HepG2 (cell line): Measurements from ENCODE around the gene TEX55. TPM values are rescaled to one million over a fixed set of nuclear protein-coding genes. Genes with fewer than 3 reads are reported as not detected.

ENCODE experiments used
- ATAC-seq: fragments of 200-7000 bp; cut with Tn5 transposase; 3 replicates; pipeline ENCODE4 v1.9.1; 2020; ENCODE audit warnings: mild to moderate bottlenecking, moderate library complexity
- BruUV-seq: library from RNA; stranded (reverse); fragments of 400-500 nt; replicated peaks from 2 replicates; lab custom pipeline; 2021; lab: Mats Ljungman, UMichigan
- CTCF ChIA-PET: fragments of 300-600 bp; formaldehyde crosslinking; extraction: SDS; loops from one replicate; lab custom pipeline; 2021; ENCODE audit warnings: low total read pairs, inconsistent platforms, low intra/inter-chr PET ratio; lab: Yijun Ruan, JAX
- POLR2A ChIA-PET: fragments of 350-600 bp; sonication (Branson Sonifier 250); formaldehyde crosslinking; loops from one replicate; lab custom pipeline; 2020; ENCODE audit warnings: antibody characterized with exemption, inconsistent platforms; lab: Yijun Ruan, JAX
- DNase-seq: peaks from one replicate; pipeline ENCODE4 v3.0.0-alpha.2; 2015; ENCODE audit warnings: low spot score
- FAIRE-seq: peaks from 3 replicates; lab custom pipeline; 2011; peaks lifted over from hg19 to GRCh38; lab: Jason Lieb, UNC
- H2AFZ ChIP-seq: one replicate; pipeline ENCODE4 v1.6.1; 2011; ENCODE audit warnings: low read length, inconsistent platforms
- H3K27ac ChIP-seq: fragments of 300-600 bp; 3 replicates; pipeline ENCODE4 v1.8.0; 2011; ENCODE audit warnings: mixed run types, mild to moderate bottlenecking, mixed read lengths, low read length, inconsistent platforms; ENCODE audit not compliant: insufficient read depth; ENCODE audit errors: extremely low read length
- H3K27me3 ChIP-seq, 2 experiments: fragments of 200-600 bp in 1 of 2; 2 replicates in 1 of 2; 3 replicates in 1 of 2; pipeline versions ENCODE4 v1.6.0 to v1.8.0; 2011; ENCODE audit warnings: low read length in 2 of 2, mild to moderate bottlenecking in 2 of 2, moderate library complexity in 2 of 2, inconsistent platforms in 1 of 2; ENCODE audit not compliant: insufficient read depth in 2 of 2, control insufficient read depth in 1 of 2
- H3K36me3 ChIP-seq, 2 experiments: fragments of 200-600 bp in 1 of 2; replicated peaks in 1 of 2; 2 replicates in 1 of 2; 3 replicates in 1 of 2; pipeline versions ENCODE4 v1.5.1 to v1.8.0; 2011; ENCODE audit warnings: low read length in 2 of 2, inconsistent platforms in 1 of 2; ENCODE audit not compliant: insufficient read depth in 2 of 2, control insufficient read depth in 1 of 2
- H3K4me1 ChIP-seq: 2 replicates; pipeline ENCODE4 v1.5.1; 2012; ENCODE audit warnings: low read length, inconsistent platforms; ENCODE audit not compliant: insufficient read depth
- H3K4me2 ChIP-seq: 2 replicates; pipeline ENCODE4 v1.6.0; 2011; ENCODE audit warnings: low read depth, low read length, inconsistent platforms
- H3K4me3 ChIP-seq, 3 experiments: fragments of 200-600 bp in 1 of 3; sonication (generic), shearing (Covaris generic) in 1 of 3; replicated peaks in 1 of 3; 2 replicates each; pipeline ENCODE4 v1.5.1; 2011 to 2016; ENCODE audit warnings: low read length in 3 of 3, inconsistent platforms in 2 of 3, low read depth in 2 of 3, mild to moderate bottlenecking in 2 of 3, control low read depth in 1 of 3, mixed read lengths in 1 of 3; ENCODE audit not compliant: insufficient read depth in 1 of 3
- H3K79me2 ChIP-seq: one replicate; pipeline ENCODE4 v1.6.1; 2011; ENCODE audit warnings: low read length, inconsistent platforms; ENCODE audit not compliant: insufficient read depth
- H3K9ac ChIP-seq: 2 replicates; pipeline ENCODE4 v1.6.0; 2011; ENCODE audit warnings: mild to moderate bottlenecking, low read depth, low read length, inconsistent platforms; ENCODE audit not compliant: insufficient read depth
- H3K9me3 ChIP-seq: 2 replicates; pipeline ENCODE4 v1.5.1; 2012; ENCODE audit warnings: mild to moderate bottlenecking, low read length
- H4K20me1 ChIP-seq: 2 replicates; pipeline ENCODE4 v1.6.0; 2011; ENCODE audit warnings: inconsistent platforms, mild to moderate bottlenecking, low read length, moderate library complexity; ENCODE audit not compliant: insufficient read depth
- AGO1 ChIP-seq: fragments of 200-400 bp; formaldehyde crosslinking; IDR thresholded peaks from 2 replicates; pipeline ENCODE4 v1.6.1; 2017; ENCODE audit warnings: mild to moderate bottlenecking, low read depth, low read length, moderate library complexity; ENCODE audit not compliant: poor library complexity, severe bottlenecking
- ATAD3A ChIP-seq: sonication (generic); formaldehyde crosslinking; IDR thresholded peaks from 2 replicates; pipeline ENCODE4 v1.4.0; 2020; ENCODE audit warnings: missing genetic modification reagents
- CREB1 ChIP-seq, 2 experiments: fragments of 450-650 bp in 1 of 2; IDR thresholded peaks; 2 replicates each; pipeline ENCODE4 v1.6.1; 2016 to 2017; ENCODE audit warnings: control low read depth in 1 of 2, mild to moderate bottlenecking in 1 of 2, missing compliant biosample characterization in 1 of 2, missing genetic modification characterization in 1 of 2
- JDP2 ChIP-seq: sonication (generic); formaldehyde crosslinking; IDR thresholded peaks from 2 replicates; pipeline ENCODE4 v1.8.1; 2022; ENCODE audit warnings: missing genetic modification reagents, borderline replicate concordance
- KLF11 ChIP-seq: IDR thresholded peaks from 2 replicates; pipeline ENCODE4 v1.6.1; 2016; ENCODE audit warnings: missing compliant biosample characterization
- KLF12 ChIP-seq: sonication (generic); formaldehyde crosslinking; IDR thresholded peaks from 2 replicates; pipeline ENCODE4 v1.4.0; 2020; ENCODE audit warnings: missing genetic modification reagents, borderline replicate concordance
- MED8 ChIP-seq: sonication (generic); formaldehyde crosslinking; IDR thresholded peaks from 2 replicates; pipeline ENCODE4 v1.8.1; 2023; ENCODE audit warnings: mild to moderate bottlenecking, missing genetic modification reagents; ENCODE audit not compliant: insufficient replicate concordance
- MIER2 ChIP-seq: IDR thresholded peaks from 2 replicates; pipeline ENCODE4 v1.6.1; 2016; ENCODE audit warnings: missing biosample characterization, missing genetic modification reagents
- SPEN ChIP-seq: sonication (generic); formaldehyde crosslinking; IDR thresholded peaks from 2 replicates; pipeline ENCODE4 v1.5.1; 2020; ENCODE audit warnings: low read depth, mild to moderate bottlenecking, missing genetic modification reagents
- TBX2 ChIP-seq: sonication (generic); formaldehyde crosslinking; IDR thresholded peaks from 2 replicates; pipeline ENCODE4 v1.5.0; 2020; ENCODE audit warnings: missing genetic modification reagents, mild to moderate bottlenecking, borderline replicate concordance
- TSC22D2 ChIP-seq: sonication (generic); formaldehyde crosslinking; IDR thresholded peaks from 2 replicates; pipeline ENCODE4 v1.5.1; 2020; ENCODE audit warnings: missing genetic modification reagents, mild to moderate bottlenecking, borderline replicate concordance
- ZNF121 ChIP-seq: sonication (generic); formaldehyde crosslinking; IDR thresholded peaks from 2 replicates; pipeline ENCODE4 v1.5.0; 2020; ENCODE audit warnings: mild to moderate bottlenecking, missing genetic modification reagents
- ZNF224 ChIP-seq: sonication (generic); formaldehyde crosslinking; IDR thresholded peaks from 2 replicates; pipeline ENCODE4 v1.5.0; 2020; ENCODE audit warnings: mild to moderate bottlenecking, missing genetic modification reagents
- ZNF292 ChIP-seq: sonication (generic); formaldehyde crosslinking; IDR thresholded peaks from 2 replicates; pipeline ENCODE4 v1.8.1; 2022; ENCODE audit warnings: mild to moderate bottlenecking, low read depth, missing genetic modification reagents, borderline replicate concordance
- ZNF446 ChIP-seq: sonication (generic); formaldehyde crosslinking; IDR thresholded peaks from 2 replicates; pipeline ENCODE4 v1.5.0; 2020; ENCODE audit warnings: mild to moderate bottlenecking, missing genetic modification reagents
- ZNF557 ChIP-seq: sonication (generic); formaldehyde crosslinking; IDR thresholded peaks from 2 replicates; pipeline ENCODE4 v1.4.0; 2020; ENCODE audit warnings: missing genetic modification reagents
- ZNF737 ChIP-seq: sonication (generic); formaldehyde crosslinking; IDR thresholded peaks from 2 replicates; pipeline ENCODE4 v1.5.0; 2020; ENCODE audit warnings: missing genetic modification reagents, mild to moderate bottlenecking, borderline replicate concordance
- WGBS: methylation state at CpG from one replicate; pipeline ENCODE4 v1.1.6; 2017; ENCODE audit warnings: low lambda C conversion rate; 5-methylcytosine and 5-hydroxymethylcytosine counted together
- in situ Hi-C: cut with HindIII; loops from 2 replicates; pipeline ENCODE4 v1.10.0; 2017; ENCODE audit warnings: low pct_unique_long_range_greater_than_20kb; ENCODE audit not compliant: extremely low pct_ligation_motif_present
- intact Hi-C: fragments of 100-400 bp; cut with micrococcal nuclease; formaldehyde crosslinking; loops from one replicate; pipeline ENCODE4 v1.10.0; 2022; ENCODE audit not compliant: unreplicated experiment
- polyA plus RNA-seq, 8 experiments: library from polyadenylated mRNA; depleted of rRNA in 3 of 8; stranded (reverse) in 7 of 8; unstranded in 1 of 8; fragments of >200 nt; fragmentation: Illumina TruSeq in 4 of 8; extraction: Trizol in 4 of 8; gene quantifications; 2 replicates each; pipeline versions ENCODE4 v1.2.1 to v1.2.3, GENCODE V29; 2011 to 2016; ENCODE audit warnings: low read depth in 4 of 8, missing spikeins in 1 of 8, mixed read lengths in 1 of 8; ENCODE audit not compliant: insufficient read depth in 1 of 8
- total RNA-seq, 5 experiments: library from RNA; depleted of rRNA; stranded (reverse); fragments of >200 nt; fragmentation: Illumina TruSeq; extraction: Trizol; gene quantifications; 2 replicates each; pipeline ENCODE4 v1.2.3, GENCODE V29; 2016; ENCODE audit warnings: low read depth in 1 of 5
- TF ChIP-seq, protein P1 (sequence below): sonication (generic); formaldehyde crosslinking; IDR thresholded peaks from 2 replicates; pipeline ENCODE4 v1.4.0; 2020; ENCODE audit warnings: mild to moderate bottlenecking, low read depth, missing genetic modification reagents

The TEX55 gene
- total and polyA plus RNA-seq, 2 of the 13 experiments (the other 11 are each of a cell fraction or from before 2014, with no cell fraction given), result not detected

DNA sequence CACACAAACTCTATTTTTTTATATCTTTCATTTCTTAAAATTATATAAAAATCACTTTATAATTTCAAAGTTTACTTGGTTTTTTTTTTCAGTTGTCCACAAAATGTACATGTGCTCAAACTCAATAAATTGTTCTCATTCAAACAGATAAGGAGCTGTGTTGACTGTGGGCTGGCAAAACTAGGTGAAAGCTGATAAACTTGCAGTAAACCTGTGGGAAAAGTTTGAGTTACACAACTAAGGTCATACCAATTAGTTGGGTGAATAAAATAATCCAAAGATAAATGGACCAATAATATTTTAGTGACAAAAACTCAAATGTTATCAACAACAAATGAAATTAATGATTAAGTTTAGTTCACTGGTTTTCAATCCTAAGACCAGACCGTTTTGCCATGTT is 14.8 kb downstream of the TEX55 start:
- Histone ChIP-seq H3K27ac (no peak overlapping the region), H3K27me3 (no peaks in the 10 kb centered on the region), H3K4me1 (no peaks in the 10 kb centered on the region), H3K9ac (no peak overlapping the region), H3K4me3 (no peak overlapping the region), H3K4me2 (no peak overlapping the region), H4K20me1 (no peaks in the 10 kb centered on the region), H3K36me3 (no peaks in the 10 kb centered on the region), H3K79me2 (no peaks in the 10 kb centered on the region), H2AFZ (no peak overlapping the region), H3K9me3 (no peaks in the 10 kb centered on the region)
- POLR2A ChIA-PET, result no interaction called here
- CTCF ChIA-PET, result no interaction called here
- TF ChIP-seq TBX2 (CRISPR knock-in tag), result no peak
- no peak for TF ChIP-seq KLF12
- no peak for TF ChIP-seq ZNF737 (CRISPR knock-in tag)
- no peak for TF ChIP-seq TSC22D2 (CRISPR knock-in tag)
- no peak for TF ChIP-seq ZNF224 (CRISPR knock-in tag)
- TF ChIP-seq MIER2 (CRISPR knock-in tag), result no peak
- TF ChIP-seq, protein P1, sequence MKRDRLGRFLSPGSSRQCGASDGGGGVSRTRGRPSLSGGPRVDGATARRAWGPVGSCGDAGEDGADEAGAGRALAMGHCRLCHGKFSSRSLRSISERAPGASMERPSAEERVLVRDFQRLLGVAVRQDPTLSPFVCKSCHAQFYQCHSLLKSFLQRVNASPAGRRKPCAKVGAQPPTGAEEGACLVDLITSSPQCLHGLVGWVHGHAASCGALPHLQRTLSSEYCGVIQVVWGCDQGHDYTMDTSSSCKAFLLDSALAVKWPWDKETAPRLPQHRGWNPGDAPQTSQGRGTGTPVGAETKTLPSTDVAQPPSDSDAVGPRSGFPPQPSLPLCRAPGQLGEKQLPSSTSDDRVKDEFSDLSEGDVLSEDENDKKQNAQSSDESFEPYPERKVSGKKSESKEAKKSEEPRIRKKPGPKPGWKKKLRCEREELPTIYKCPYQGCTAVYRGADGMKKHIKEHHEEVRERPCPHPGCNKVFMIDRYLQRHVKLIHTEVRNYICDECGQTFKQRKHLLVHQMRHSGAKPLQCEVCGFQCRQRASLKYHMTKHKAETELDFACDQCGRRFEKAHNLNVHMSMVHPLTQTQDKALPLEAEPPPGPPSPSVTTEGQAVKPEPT, result no peak
- no peak for TF ChIP-seq ZNF292
- TF ChIP-seq MED8 (CRISPR knock-in tag), result no peak
- TF ChIP-seq ZNF557 (CRISPR knock-in tag), result no peak
- no peak for TF ChIP-seq KLF11 (CRISPR knock-in tag)
- no peak for TF ChIP-seq ZNF121 (CRISPR knock-in tag)
- TF ChIP-seq CREB1 (IDR thresholded peaks at IDR 0.05), result no peak
- no peak for TF ChIP-seq CREB1 (CRISPR knock-in tag; IDR thresholded peaks at IDR 0.05)
- no peak for TF ChIP-seq ATAD3A
- no peak for TF ChIP-seq SPEN
- no peak for TF ChIP-seq ZNF446 (CRISPR knock-in tag)
- TF ChIP-seq JDP2, result no peak
- no peak for TF ChIP-seq AGO1
- no peak for DNase-seq
- WGBS, result 3% methylated on average over 1 of the region's 1 CpG
- no TSS peak for BruUV-seq
- no peak for FAIRE-seq
- ATAC-seq, result no peak
- intact Hi-C loops, result no loop called here
- in situ Hi-C loops, result no loop called here
